NOMO-1 treated with dmso at 0.1 percent for 144 hours (cell line): ENCODE data around the gene NAT10.

Experiments
- DNase-seq: peaks from one replicate; lab custom pipeline; 2025; ENCODE audit not compliant: unreplicated experiment; lab: John Stamatoyannopoulos, UW

Gene NAT10

GRCh38 chr11:34105957-34106504, 602 bp downstream of the NAT10 start:
- DNase-seq = no peak

- no peak for DNase-seq
Measured at GRCh38 chr11:34111722-34112270, 6.4 kb downstream of the NAT10 start.

GRCh38 chr11:34114014-34114413, 8.6 kb downstream of the NAT10 start:
- DNase-seq = no peak

DNA sequence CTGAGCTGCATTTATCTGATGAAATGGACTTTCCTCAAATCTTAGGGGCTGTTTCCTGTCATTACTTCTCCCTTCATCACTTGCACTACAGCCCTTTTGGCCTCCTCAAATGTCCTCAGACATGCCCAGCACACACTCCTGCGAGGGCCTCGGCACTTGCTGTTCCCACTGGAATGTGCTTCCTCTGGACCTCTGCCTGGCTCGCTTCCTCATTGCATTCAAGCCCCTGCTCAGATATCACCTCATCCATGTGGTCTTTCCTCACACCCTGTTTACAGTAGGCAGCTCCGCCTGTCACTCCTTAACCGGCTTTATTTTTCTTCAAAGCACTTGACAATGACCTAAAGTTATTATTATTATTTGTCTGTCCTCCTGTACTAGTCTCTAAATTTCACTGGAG, 9.0 kb downstream of the NAT10 start:
- DNase-seq = no peak

DNA sequence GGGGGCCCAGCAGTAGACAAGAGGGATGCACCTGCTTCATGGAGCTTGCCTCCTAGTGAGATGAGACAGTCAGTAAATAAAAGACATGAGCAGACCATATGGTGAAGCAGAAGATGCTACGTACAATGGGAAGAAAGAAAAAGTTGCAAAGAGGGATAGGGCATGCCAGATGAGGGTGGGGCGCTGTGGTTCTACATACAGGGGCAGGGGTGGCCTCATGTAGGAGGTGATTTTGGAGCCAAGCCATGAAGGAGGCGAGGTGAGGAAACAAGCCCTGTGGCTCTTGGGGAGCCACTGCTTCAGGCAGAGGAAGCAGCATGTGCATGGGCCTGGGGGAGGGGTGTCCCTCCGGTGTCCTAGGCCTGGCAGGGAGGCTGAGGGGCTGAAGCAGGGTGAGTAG, 15.2 kb downstream of the NAT10 start:
- no peak for DNase-seq

DNA sequence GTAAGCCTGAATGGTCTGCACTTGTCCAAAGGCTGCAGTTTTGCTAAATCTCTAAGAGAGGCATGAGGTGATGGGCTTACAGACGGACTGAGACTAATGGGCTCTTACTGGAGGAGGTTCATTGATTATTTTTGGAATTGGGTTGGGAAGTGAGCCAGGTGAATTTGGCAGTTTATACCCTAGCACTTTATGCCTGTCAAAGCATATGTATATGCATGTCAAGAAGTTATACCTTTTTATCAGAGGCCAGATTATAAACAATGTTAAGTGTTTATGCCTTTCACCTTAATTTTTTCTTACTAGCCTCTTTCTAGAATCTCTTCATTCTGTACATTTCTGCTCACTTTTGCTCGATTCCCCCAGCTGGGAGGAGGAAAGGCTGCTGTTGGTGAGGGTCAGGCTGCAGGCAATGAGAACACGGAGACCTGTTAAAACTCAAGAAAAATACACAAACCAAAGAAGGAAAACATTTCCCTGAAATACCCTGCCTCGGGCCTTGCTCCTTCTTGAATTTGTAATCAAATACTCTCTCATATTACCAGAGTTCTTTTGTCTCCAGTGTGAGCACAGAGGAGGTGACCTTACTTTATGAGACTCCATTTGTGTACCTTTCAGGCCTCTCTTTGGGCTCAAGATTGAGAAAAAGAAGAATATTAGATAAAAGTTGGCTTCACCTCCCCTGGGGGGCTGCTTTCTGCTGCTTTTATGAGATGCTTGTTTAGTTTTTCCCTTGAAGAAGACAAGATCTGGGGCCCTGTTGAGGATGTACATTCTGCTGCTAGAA, 19.6 kb downstream of the NAT10 start:
- DNase-seq = no peak

GRCh38 chr11:34126959-34127848, 21.8 kb downstream of the NAT10 start:
- DNase-seq = no peak

DNA sequence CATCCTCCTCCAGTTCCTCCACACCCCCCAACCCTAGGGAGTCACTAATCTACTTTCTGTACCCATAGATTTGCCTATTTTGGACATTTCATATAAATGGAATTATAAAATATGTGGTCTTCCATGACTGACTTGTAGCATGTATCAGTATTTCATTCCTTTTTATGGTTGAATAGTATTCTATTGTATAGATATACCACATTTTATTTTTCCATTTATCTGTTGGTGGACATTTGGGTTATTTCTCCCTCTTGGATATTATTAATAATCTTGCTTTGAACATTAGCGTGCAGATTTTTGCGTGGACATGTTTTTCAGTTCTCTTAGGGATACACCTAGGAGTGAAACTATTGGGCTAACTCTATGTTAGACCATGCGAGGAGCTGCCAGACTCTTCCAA, 23.4 kb downstream of the NAT10 start:
- DNase-seq = no peak

GRCh38 chr11:34132261-34132965, 27.0 kb downstream of the NAT10 start:
- no peak for DNase-seq

GRCh38 chr11:34134765-34135164, 29.3 kb downstream of the NAT10 start:
- DNase-seq = no peak

DNA sequence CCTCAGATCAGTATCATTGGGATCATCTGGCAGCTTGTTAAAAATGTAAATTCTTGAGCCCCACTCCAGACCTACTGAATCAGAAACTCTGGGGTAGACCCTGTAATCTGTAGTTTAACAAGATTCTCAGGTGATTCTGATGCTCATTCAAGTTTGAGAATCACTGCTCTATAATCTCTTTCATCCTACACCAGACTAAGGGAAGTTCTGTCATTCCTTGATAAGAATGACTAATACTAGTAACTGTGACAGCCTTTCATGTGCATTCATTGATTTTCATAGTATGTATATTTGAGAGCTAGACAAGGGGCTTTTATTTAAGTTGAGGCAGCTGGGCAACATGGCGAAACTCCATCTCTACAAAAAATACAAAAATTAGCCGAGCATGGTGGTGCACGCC, 30.0 kb downstream of the NAT10 start:
- DNase-seq = no peak

GRCh38 chr11:34136420-34136819, 31.0 kb downstream of the NAT10 start:
- DNase-seq = no peak

DNA sequence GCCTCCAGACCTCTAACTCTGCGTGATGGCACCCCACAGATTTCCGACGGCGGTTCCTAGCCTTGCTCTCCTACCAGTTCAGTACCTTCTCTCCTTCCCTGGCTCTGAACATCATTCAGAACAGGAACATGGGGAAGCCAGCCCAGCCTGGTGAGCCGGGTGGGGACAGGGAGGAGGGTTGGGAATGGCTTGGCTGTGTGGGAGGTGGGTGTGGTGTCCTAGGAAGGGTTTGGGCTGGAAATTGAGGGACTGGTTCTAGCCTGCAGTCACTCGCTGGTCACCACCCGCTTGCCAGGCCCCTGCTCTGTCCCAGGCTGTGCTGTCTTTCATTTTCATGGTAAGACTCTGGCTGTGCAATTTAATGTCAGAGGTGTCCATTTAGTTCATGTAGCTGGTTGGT, 33.9 kb downstream of the NAT10 start:
- no peak for DNase-seq

- DNase-seq = no peak
Measured at GRCh38 chr11:34140149-34140548, 34.7 kb downstream of the NAT10 start.

- no peak for DNase-seq
Measured at GRCh38 chr11:34143048-34143447, 37.6 kb downstream of the NAT10 start.

DNA sequence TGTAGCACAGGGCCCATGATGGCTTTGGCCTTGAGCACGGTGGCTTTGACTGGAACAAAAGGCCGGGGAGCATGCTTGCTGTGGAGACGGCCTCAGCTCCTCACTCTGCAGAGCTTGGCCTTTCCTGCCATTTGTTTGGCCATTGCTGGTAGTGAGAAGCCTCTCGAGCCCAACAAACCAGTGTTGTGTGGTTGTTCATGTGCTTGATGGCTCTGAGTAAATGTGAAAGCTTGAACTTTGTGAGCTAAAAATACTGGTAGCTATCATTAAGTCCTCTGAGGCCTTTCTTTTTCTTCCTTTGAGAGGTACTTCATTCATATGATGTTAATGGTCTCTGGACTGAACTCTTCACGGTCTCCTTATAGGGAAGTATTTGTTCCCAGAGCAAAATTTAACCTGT, 39.6 kb downstream of the NAT10 start:
- no peak for DNase-seq

DNA sequence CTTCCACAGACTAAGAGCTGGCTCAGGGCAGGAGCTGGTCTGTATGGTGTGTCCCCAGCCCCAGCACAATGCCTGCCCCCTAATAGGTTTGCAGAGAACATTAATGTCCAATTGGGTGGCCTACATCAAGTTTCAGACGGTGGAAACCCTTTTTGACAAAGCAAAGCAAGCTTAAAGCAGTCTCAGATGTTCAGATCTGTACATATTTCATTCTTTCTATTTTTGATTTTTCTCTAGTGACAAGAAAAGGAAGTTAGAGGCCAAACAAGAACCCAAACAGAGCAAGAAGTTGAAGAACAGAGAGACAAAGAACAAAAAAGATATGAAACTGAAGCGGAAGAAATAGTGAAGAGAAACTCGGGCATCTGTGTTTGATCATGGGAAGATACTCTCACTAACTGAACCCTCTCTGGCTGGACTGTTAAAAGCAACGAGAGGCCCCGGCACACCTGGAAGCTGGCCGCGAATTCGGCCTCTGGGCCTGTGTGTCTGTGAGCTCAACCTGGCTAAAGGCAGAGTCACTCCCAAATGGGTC, 40.5 kb downstream of the NAT10 start:
- no peak for DNase-seq

GRCh38 chr11:34146411-34146810, 41.0 kb downstream of the NAT10 start:
- DNase-seq = no peak

GRCh38 chr11:34146866-34147265, 41.4 kb downstream of the NAT10 start:
- no peak for DNase-seq

DNA sequence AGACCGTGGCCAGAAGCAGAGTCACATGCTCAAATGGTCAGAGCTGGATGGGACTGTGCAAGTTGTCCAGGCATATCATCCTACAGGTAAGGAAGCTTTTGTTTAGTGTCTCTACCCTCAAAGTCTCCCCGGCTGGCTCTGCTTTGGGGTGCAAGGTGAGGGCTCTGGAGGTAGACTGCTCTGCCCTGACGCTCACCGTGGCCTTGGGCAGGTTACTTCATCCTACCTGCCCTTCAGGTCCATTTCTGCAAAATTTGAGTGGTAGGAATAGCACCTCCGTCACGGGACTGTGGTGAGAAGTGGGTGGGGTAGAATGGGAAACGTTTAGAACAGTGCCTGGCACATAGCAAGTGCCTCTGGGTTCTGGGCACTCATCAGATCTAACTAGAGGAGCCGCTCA, 42.2 kb downstream of the NAT10 start:
- DNase-seq = no peak
